SH-SY5Y (cell line): Measurements from ENCODE around the gene NCOA1.

ENCODE experiments used
- GATA2 ChIP-seq: IDR thresholded peaks from 2 replicates; pipeline ENCODE4 v1.6.1; 2011; ENCODE audit warnings: mild to moderate bottlenecking, low read depth, low read length
- GATA3 ChIP-seq: IDR thresholded peaks from 2 replicates; pipeline ENCODE4 v1.6.1; 2011; ENCODE audit warnings: low read depth, mild to moderate bottlenecking, low read length, moderate library complexity

NCOA1 gene

DNA sequence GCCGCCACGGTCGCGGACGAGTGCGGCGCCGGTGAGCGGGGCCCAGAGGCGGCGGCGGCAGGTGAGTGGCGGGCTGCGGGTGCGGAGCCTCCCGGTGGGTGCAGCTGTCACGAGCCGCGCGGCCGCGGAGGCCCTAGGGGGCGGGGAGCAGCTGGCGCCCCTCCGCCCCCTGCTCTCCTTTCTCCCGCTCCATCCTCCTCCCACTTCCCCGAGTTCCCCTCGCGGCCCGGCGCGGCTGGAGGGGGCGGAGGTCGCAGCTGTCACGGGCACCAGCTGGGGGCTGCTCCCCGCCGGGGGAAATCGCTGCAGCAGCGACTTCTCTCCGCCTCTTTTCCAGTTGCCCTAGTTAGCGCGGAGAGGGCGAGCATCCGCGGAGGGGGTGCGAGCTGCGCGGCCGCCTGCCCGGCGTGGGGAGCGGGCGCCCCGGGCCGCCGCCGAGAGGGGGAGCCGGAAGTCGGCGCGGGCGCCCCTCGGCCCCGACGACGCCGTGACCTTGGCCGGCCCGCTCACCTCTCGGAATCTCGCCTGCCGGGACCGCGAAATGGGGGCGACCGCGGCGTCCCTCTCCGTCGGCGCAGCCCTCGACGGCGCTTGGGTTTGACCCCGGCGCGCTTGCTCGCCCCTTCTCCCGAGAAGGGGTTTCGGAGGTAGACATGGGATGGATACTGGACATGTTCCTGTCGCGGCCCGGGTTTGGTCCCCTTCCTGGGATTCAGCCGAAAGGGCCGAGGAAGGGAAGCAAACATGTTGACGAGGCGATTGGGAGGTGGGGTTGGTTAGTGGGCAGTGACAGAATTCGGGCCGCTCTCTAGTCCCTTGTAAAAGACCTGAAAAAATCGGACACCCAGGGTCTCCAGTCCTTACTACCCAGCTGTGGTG, 727 bp downstream of the NCOA1 start:
- no peak for TF ChIP-seq GATA3
- TF ChIP-seq GATA2: no peak

- no peak for TF ChIP-seq GATA3
- TF ChIP-seq GATA2: no peak
These were observed 1.6 kb downstream of the NCOA1 start for GRCh38 chr2:24492421-24493279.

DNA sequence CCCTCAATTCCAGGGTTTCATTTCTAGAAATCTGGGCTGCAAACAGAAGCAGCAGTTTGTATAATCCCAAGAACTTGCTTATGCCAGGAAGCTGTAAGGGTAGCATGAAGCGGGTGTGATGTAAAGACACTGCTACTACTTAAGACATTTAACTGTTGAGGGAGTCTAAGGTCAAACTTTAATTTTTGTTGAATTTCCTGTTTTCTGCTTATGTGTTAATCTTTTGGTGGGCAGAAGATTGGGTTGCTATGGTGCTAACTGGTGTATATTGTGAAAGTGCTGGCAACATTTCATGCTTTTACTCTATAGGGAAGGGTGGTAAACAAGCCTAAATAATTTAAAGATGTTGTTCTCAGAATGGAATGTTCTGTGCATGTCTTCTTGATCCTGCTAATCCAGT, 2.7 kb downstream of the NCOA1 start:
- no peak for TF ChIP-seq GATA2
- TF ChIP-seq GATA3: no peak

DNA sequence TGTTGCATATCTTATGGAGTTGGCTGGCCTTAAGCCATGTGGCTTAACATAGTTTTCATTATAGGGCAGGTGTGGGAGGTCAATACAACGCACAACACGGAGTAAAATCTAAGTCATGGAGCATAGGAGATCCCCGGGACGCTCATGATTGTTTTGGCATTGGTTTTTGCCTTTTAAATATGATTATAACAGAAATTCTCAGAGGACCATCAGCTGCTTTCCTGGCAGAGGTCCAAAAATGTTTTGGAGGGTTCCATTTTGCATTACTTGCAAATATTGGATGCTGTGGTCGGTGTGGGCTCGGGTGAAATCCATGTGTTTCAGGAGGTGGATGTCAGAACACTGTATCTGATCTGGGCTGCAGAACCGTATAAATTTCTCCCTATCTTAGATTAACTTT, 3.4 kb downstream of the NCOA1 start:
- TF ChIP-seq GATA2 (no peak), GATA3 (no peak)

DNA sequence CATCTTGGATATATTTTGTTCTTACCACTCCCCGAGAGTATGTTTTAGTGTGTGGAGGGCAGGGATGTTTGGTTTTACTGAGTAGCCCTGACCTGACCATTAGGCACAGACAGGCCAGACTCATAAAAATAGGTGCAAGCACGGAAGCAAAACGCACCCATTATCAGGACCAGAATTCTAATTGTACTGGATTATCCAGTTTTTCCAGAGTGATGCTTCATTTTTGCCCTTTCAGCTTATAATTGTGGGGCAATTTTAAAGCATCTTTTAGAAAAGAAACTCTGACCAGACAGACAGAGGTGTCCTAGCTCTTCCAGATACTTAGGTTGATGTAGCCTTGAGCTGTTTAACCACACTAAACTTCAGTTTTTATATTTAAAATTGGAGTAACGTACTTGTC, 4.4 kb downstream of the NCOA1 start:
- TF ChIP-seq GATA2: no peak
- TF ChIP-seq GATA3: no peak

DNA sequence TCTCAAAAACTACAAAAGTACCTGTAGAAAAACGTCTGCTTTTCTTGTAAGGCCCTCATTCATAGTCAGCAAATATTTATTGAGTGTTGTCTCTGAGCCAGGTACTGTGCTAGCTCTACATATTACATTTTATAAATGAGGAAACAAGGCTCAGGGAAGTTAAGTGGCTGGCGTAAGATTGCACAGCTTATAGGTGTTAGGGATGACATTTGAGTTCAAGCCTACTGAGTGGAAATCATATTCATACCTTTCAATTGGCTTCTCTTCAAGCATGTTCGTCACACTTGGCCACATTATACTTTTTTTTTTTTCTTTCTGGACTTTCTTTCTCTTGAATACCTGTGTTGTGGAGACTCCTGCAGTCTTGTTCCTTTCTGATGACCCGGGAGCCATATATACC, 5.9 kb downstream of the NCOA1 start:
- TF ChIP-seq GATA2: no peak
- TF ChIP-seq GATA3: no peak

- TF ChIP-seq GATA3: no peak
- TF ChIP-seq GATA2: no peak
These were observed 6.6 kb downstream of the NCOA1 start for GRCh38 chr2:24497685-24498084.

GRCh38 chr2:24498121-24498520, 7.1 kb downstream of the NCOA1 start:
- no peak for TF ChIP-seq GATA2
- TF ChIP-seq GATA3: no peak

DNA sequence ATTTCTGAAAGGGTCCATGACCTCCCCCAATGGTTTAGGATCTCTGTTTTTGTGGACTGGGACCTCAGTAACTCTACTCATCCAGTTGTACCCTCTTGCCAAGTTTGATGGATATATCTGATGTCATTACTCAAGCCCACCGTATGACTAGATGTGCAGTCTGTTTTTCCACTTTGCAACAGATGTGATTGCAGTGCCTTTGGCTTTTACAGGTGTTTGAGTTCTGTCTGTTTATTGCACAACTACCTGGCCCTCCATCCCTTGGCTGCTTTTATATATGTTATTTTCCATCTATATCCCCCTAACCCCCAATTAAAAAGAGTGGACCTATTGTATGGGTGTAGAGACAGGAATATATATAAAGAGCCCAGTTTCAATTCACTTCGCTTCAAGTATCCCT, 10.8 kb downstream of the NCOA1 start:
- TF ChIP-seq GATA2 (no peak), GATA3 (no peak)

DNA sequence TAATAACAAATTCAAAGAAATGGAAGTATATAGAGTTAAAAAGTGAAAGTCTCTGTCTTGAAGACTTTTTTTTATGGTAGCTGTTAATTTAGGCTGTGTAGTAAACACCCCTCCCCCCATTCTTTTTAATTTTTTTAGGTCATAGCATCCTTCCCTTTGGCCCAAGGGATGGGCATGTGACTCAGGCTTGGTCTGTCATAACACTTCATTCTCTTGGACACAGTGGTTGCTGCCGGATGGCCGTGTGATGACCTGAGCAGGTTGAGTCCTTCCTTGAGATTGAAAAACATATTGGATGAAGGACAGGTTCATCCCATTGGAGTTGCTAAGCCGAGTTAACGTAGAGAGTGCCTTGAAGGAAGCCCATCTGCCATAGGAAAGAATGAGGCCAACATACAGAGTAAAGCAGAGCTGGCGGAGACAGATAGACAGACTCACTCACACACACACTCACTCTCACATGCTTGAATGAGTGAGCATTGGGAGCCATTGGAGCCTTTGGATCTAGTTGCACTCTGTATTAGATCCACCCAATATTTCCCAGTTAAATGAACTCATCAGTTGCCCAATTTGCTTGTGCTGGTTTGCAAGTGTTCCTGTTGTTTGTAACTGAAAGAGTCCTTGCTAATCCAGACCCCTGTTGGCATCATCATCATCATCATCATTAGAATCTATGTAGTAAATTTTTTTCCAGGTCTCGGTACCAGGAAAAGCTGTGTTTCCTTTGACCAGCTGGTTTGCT, 14.7 kb downstream of the NCOA1 start:
- TF ChIP-seq GATA2 (no peak), GATA3 (no peak)

DNA sequence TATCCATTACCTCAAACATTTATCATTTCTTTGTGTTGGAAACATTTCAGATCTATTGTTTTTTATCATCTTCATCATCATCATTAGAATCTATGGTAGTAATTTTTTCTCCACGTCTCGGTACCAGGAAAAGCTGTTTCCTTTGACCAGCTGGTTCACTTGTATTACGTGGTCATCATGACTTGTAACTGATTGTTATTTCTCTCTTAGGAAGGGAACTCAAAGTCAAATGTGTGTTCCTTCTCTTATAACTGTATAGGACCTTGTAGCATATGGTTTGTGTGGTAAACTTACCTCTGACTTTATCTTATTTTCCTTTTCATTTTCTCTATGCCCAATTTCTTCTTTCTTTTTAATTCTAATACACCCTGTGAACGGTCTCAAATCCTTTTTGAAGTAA, 16.5 kb downstream of the NCOA1 start:
- TF ChIP-seq GATA2 (no peak), GATA3 (no peak)

GRCh38 chr2:24508878-24509277, 17.8 kb downstream of the NCOA1 start:
- TF ChIP-seq GATA2: no peak
- no peak for TF ChIP-seq GATA3

- TF ChIP-seq GATA2: no peak
- TF ChIP-seq GATA3: no peak
These were observed 18.4 kb downstream of the NCOA1 start for GRCh38 chr2:24509425-24509824.

DNA sequence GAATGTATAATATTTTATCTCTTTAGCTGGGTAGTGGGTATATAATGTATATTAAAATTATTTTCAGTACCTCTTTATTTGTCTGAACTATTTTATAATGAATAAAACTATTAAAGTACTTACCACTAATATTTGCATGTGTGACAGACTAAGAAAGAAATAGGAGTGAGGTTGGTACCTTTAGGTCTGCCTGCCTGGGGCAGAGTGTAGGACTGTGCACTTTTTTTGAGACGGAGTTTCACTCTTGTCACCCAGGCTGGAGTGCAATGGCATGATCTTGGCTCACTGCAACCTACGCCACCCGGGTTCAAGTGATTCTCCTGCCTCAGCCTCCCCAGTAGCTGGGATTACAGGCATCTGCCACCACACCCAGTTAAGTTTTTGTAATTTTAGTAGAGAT, 18.8 kb downstream of the NCOA1 start:
- TF ChIP-seq GATA2: no peak
- no peak for TF ChIP-seq GATA3
